IPS-18c (cell line): ENCODE data around the gene CD93.

ENCODE experiments used
- H3K4me3 ChIP-seq: 2 replicates; pipeline ENCODE4 v1.7.0; 2013; ENCODE audit warnings: low read depth, mild to moderate bottlenecking, low read length, moderate library complexity; ENCODE audit not compliant: insufficient read depth
- H3K9me3 ChIP-seq: one replicate; pipeline ENCODE4 v1.6.1; 2013; ENCODE audit warnings: mild to moderate bottlenecking, low read length, moderate library complexity; ENCODE audit not compliant: control insufficient read depth, insufficient read depth

CD93 gene

GRCh38 chr20:23058240-23058639 is 27.9 kb downstream of the CD93 start:
- H3K9me3 ChIP-seq = no peaks in the 10 kb centered on the region
- no peak overlapping the region for H3K4me3 ChIP-seq

GRCh38 chr20:23052904-23053303 is 33.2 kb downstream of the CD93 start:
- Histone ChIP-seq H3K9me3 (peaks cover 3% of the 10 kb centered on the region), H3K4me3 (no peak overlapping the region)

GRCh38 chr20:23050847-23051627 is 35.1 kb downstream of the CD93 start:
- H3K9me3 ChIP-seq = peaks cover 3% of the 10 kb centered on the region

GRCh38 chr20:23050076-23050838 is 35.9 kb downstream of the CD93 start:
- Histone ChIP-seq H3K9me3 (peaks cover 3% of the 10 kb centered on the region), H3K4me3 (peak overlapping the region; percentile 58)

More at GRCh38 chr20:23050847-23051627, 35.1 kb downstream of the CD93 start:
- H3K4me3 ChIP-seq = peak overlapping the region; percentile 62

- peak within 1 kb of the TSS; percentile 58 for H3K4me3 ChIP-seq
Observed at GRCh38 chr20:23049201-23050075, 36.7 kb downstream of the CD93 start, which contains the start of gene THBD. Gene THBD, minus strand, starts transcription at chr20:23049672. Its CDS starts 168 bp downstream, at chr20:23049504.

GRCh38 chr20:23048283-23049200 is 37.6 kb downstream of the CD93 start:
- Histone ChIP-seq H3K9me3 (peaks cover 3% of the 10 kb centered on the region), H3K4me3 (peak overlapping the region; percentile 58)

More at GRCh38 chr20:23049201-23050075, 36.7 kb downstream of the CD93 start, which contains the start of gene THBD:
- H3K9me3 ChIP-seq = peaks cover 3% of the 10 kb centered on the region

- H3K4me3 ChIP-seq = peak overlapping the region; percentile 58; the same call in 1 of the 2 replicates
- peaks cover 3% of the 10 kb centered on the region for H3K9me3 ChIP-seq
Observed at GRCh38 chr20:23047738-23048214, 38.3 kb downstream of the CD93 start.

GRCh38 chr20:23047001-23047737 is 39.0 kb downstream of the CD93 start:
- no peak overlapping the region for H3K4me3 ChIP-seq
- peaks cover 3% of the 10 kb centered on the region for H3K9me3 ChIP-seq

GRCh38 chr20:23046431-23046830 is 39.7 kb downstream of the CD93 start:
- peaks cover 3% of the 10 kb centered on the region for H3K9me3 ChIP-seq

GRCh38 chr20:23043376-23043775 is 42.7 kb downstream of the CD93 start:
- Histone ChIP-seq H3K9me3 (peaks cover 3% of the 10 kb centered on the region), H3K4me3 (no peak overlapping the region)

More at GRCh38 chr20:23046431-23046830, 39.7 kb downstream of the CD93 start:
- H3K4me3 ChIP-seq = no peak overlapping the region

- no peaks in the 10 kb centered on the region for H3K9me3 ChIP-seq
- H3K4me3 ChIP-seq = no peak overlapping the region
Observed at GRCh38 chr20:23042270-23042669, 43.9 kb downstream of the CD93 start.

- Histone ChIP-seq H3K4me3 (no peak overlapping the region), H3K9me3 (no peaks in the 10 kb centered on the region)
Observed at GRCh38 chr20:23039885-23040508, 46.1 kb downstream of the CD93 start.

GRCh38 chr20:23039136-23039875 is 46.8 kb downstream of the CD93 start:
- no peak overlapping the region for H3K4me3 ChIP-seq
- H3K9me3 ChIP-seq = no peaks in the 10 kb centered on the region

GRCh38 chr20:23037017-23037481 is 49.1 kb downstream of the CD93 start:
- Histone ChIP-seq H3K4me3 (no peak overlapping the region), H3K9me3 (no peaks in the 10 kb centered on the region)
